ENCODE results near the gene METTL16. TPM values are rescaled to one million over a fixed set of nuclear protein-coding genes. Genes with fewer than 3 reads are reported as not detected.

Gene METTL16
- total and polyA plus RNA-seq, 2 of the 8 experiments (the other 6 are each of a cell fraction or from before 2014, with no cell fraction given), result 22.8 to 59.4 TPM

GRCh38 chr17:2406903-2407790 lies 104.5 kb downstream of the METTL16 start (continued):
- no peak for TF ChIP-seq BRCA1 (IDR thresholded peaks at IDR 0.05; ENCODE audit: low read depth, low read length)
- TF ChIP-seq SIN3A (conservative IDR thresholded peaks at IDR 0.05 in 1 of 2, IDR thresholded peaks at IDR 0.05 in 1 of 2; ENCODE audit: low read depth in 1 of 2, low read length in 2 of 2), result no peak
- TF ChIP-seq POLR2AphosphoS5 (IDR thresholded peaks at IDR 0.05; ENCODE audit: low read depth, low read length), result no peak
- TF ChIP-seq RBBP5 (IDR thresholded peaks at IDR 0.05; ENCODE audit: borderline replicate concordance, low read depth, low read length), result no peak
- no peak for TF ChIP-seq SIX5 (IDR thresholded peaks at IDR 0.05; ENCODE audit: low read depth, low read length)
- no peak for TF ChIP-seq YY1 (IDR thresholded peaks at IDR 0.05; ENCODE audit: low read depth, low read length)
- TF ChIP-seq CREB1 (IDR thresholded peaks at IDR 0.05), result no peak
